Spleen (tissue), 11 donors: ENCODE data around the gene PRKCSH. TPM values are rescaled to one million over a fixed set of nuclear protein-coding genes. Genes with fewer than 3 reads are reported as not detected.

Experiments used
- DNase-seq: peaks from one replicate; pipeline ENCODE4 v3.0.0-alpha.2; 2020
- H3K27ac ChIP-seq, 8 donors: fragments of 200-600 bp; sonication (generic) in 7 of 8; 1 replicate in 4 of 8; 2 replicates in 4 of 8; pipeline versions ENCODE4 v1.5.0 to v1.8.0; 2016 to 2021; ENCODE audit warnings: inconsistent platforms in 4 of 8, mild to moderate bottlenecking in 4 of 8, moderate library complexity in 1 of 8
- H3K27me3 ChIP-seq, 7 donors: fragments of 200-600 bp; sonication (generic) in 6 of 7; replicated peaks in 1 of 7; 1 replicate in 4 of 7; 2 replicates in 3 of 7; pipeline versions ENCODE4 v1.5.0 to v1.8.0; 2016 to 2021; ENCODE audit warnings: inconsistent platforms in 3 of 7, mild to moderate bottlenecking in 1 of 7
- H3K36me3 ChIP-seq, 6 donors: fragments of 200-600 bp; sonication (generic) in 5 of 6; 1 replicate in 4 of 6; 2 replicates in 2 of 6; pipeline versions ENCODE4 v1.5.0 to v1.8.0; 2016 to 2021; ENCODE audit warnings: inconsistent platforms in 2 of 6
- H3K4me1 ChIP-seq, 6 donors: fragments of 200-600 bp; sonication (generic) in 5 of 6; 1 replicate in 3 of 6; 2 replicates in 3 of 6; pipeline versions ENCODE4 v1.5.0 to v1.8.0; 2016 to 2021; ENCODE audit warnings: inconsistent platforms in 3 of 6
- H3K4me3 ChIP-seq, 8 donors: fragments of 200-600 bp; sonication (generic) in 7 of 8; 1 replicate in 4 of 8; 2 replicates in 4 of 8; pipeline versions ENCODE4 v1.5.0 to v1.8.0; 2016 to 2021; ENCODE audit warnings: inconsistent platforms in 4 of 8, mild to moderate bottlenecking in 4 of 8, moderate library complexity in 2 of 8
- H3K9me3 ChIP-seq, 8 donors: fragments of 200-600 bp; sonication (generic) in 7 of 8; 1 replicate in 4 of 8; 2 replicates in 4 of 8; pipeline versions ENCODE4 v1.5.0 to v1.8.0; 2016 to 2021; ENCODE audit warnings: inconsistent platforms in 4 of 8
- POLR2A ChIP-seq, 3 donors: fragments of 450-650 bp; IDR thresholded peaks; one replicate each; pipeline ENCODE4 v1.5.1; 2017; ENCODE audit warnings: antibody characterized with exemption in 3 of 3, mild to moderate bottlenecking in 1 of 3
- POLR2AphosphoS5 ChIP-seq, 3 donors: sonication (generic); formaldehyde crosslinking; IDR thresholded peaks; one replicate each; pipeline ENCODE4 v1.5.1; 2017; ENCODE audit warnings: antibody characterized with exemption in 3 of 3
- WGBS, 5 donors: extraction: QIAGEN DNeasy Blood & Tissue Kit in 3 of 5; methylation state at CpG; one replicate each; pipeline versions ENCODE4 v1.1.5 to v1.1.7; 2013 to 2018; 5-methylcytosine and 5-hydroxymethylcytosine counted together
- intact Hi-C: fragments of 100-400 bp; cut with DNase I; formaldehyde crosslinking; loops from one replicate; pipeline ENCODE4 v1.15.0; 2023; ENCODE audit warnings: low total_unique reads
- polyA plus RNA-seq, 3 donors: library from polyadenylated mRNA; stranded (reverse); fragments of 200-250 nt; gene quantifications; one replicate each; pipeline ENCODE4 v1.2.1, GENCODE V29; 2013
- total RNA-seq, 7 donors: library from RNA; depleted of rRNA in 3 of 7; stranded (reverse); fragments of >200 nt in 3 of 7; fragmentation: NEBNext Ultra II Directional in 4 of 7; extraction: Animal tissue kit (Norgen Biotek cat#: 25700) in 4 of 7; gene quantifications; one replicate each; pipeline versions ENCODE4 v1.1.0 to v1.2.1, GENCODE V29; 2016 to 2021
- TF ChIP-seq, protein P1 (sequence below), 11 experiments: fragments of 200-600 bp in 7 of 11; fragments of 450-650 bp in 4 of 11; sonication (generic) in 4 of 11; IDR thresholded peaks in 8 of 11; conservative IDR thresholded peaks in 3 of 11; 1 replicate in 7 of 11; 2 replicates in 4 of 11; pipeline versions ENCODE4 v1.4.0 to v1.8.0; 2016 to 2021; ENCODE audit warnings: antibody characterized with exemption in 11 of 11, inconsistent platforms in 4 of 11, mild to moderate bottlenecking in 1 of 11
- donor health status: healthy with polysubstance abuse.
- donor health status: DM: no; HTN: no; CAD: no; lungs with moderate emphysema.
- donor health status: DM: no; HTN: no; CAD: no.
- donor health status: Bipolar disorder and iron deficiency.
- donor health status: healthy.
- donor health status: DM: no; HTN: no; CAD: no.
- donor health status: DM: yes; HTN: yes; CAD: no.

The PRKCSH gene
- total and polyA plus RNA-seq, 10 donors: 80.3 to 258 (median 145) TPM

DNA sequence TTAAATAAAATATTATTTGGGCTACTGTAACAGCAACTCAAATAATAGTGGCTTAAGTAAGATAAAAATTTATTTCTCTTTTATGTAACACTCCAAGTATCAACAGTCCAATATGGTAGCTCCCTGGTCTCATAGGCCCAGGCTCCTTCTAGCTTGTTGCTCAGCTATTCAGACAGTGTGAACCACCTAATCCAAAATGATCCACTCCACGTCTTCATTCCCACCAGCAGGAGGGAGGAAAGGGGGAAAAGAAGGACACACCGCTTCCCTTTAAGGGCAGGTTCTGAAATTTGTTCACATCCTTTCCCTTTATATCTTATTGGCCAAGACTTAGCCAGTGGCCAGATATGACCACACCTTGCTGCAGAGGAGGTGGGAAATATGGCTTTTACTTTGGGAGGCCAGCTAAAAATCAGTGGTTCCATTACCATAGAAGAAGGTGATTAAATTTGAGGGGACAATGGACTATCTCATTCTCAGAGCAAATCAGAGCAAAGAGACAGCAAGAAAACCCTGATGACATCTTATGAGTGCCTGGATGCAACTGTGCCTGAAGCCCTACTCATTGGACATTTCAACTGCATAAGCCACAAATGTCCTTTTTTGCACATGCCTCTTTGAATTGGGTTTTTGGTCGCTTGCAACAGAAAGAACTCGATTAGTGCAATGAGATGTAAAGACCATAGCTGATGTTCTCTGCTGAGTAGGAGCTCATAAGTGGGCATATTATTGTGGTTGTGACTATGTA, 44.3 kb upstream of the PRKCSH start:
- Histone ChIP-seq H3K36me3 (peaks cover 0 to 8% (median 0%) of the 10 kb centered on the region in 6 donors), H3K9me3 (peaks cover 0 to 13% (median 8%) of the 10 kb centered on the region in 8 donors), H3K4me3 (no peak overlapping the region), H3K4me1 (peaks cover 0 to 19% (median 12%) of the 10 kb centered on the region in 6 donors), H3K27me3 (no peaks in the 10 kb centered on the region), H3K27ac (no peak overlapping the region)
- no peak for DNase-seq
- intact Hi-C loops: no loop called here
- TF ChIP-seq POLR2A (IDR thresholded peaks at IDR 0.05): no peak
- no peak for TF ChIP-seq POLR2AphosphoS5 (IDR thresholded peaks at IDR 0.05)
- TF ChIP-seq, protein P1, sequence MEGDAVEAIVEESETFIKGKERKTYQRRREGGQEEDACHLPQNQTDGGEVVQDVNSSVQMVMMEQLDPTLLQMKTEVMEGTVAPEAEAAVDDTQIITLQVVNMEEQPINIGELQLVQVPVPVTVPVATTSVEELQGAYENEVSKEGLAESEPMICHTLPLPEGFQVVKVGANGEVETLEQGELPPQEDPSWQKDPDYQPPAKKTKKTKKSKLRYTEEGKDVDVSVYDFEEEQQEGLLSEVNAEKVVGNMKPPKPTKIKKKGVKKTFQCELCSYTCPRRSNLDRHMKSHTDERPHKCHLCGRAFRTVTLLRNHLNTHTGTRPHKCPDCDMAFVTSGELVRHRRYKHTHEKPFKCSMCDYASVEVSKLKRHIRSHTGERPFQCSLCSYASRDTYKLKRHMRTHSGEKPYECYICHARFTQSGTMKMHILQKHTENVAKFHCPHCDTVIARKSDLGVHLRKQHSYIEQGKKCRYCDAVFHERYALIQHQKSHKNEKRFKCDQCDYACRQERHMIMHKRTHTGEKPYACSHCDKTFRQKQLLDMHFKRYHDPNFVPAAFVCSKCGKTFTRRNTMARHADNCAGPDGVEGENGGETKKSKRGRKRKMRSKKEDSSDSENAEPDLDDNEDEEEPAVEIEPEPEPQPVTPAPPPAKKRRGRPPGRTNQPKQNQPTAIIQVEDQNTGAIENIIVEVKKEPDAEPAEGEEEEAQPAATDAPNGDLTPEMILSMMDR (IDR thresholded peaks at IDR 0.05 in 8 of 11, conservative IDR thresholded peaks at IDR 0.05 in 3 of 11): no peak
- 75 to 94% (median 82%) methylated on average over 4 of the region's 4 CpGs for WGBS, 5 donors

DNA sequence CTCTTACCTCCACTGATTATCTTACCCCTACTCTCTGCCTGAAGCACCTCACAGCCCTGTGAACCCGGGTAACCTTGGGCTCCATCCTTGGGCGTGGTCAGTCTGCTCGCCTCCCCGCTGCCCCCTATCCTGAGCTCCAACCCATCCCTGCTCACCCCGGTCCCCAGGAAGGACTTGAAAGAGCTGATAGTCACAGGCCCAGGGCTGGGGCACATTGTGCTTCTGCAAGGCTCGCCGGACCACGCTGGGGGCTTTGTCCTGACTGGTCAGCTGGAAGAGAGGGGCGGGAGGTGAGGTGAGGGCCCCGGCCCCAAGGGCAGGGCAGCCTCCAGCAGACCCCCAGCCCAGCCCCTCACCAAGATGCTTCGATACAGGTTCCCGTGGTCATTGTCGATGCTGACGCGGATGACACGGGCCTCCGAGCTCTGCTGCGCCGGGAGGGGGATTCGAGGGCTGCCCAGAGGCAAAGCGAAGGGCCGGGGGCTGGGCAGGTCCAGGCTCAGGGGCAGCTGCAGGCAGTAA, 38.3 kb upstream of the PRKCSH start:
- Histone ChIP-seq H3K4me1 (no peaks in the 10 kb centered on the region), H3K4me3 (no peak overlapping the region), H3K36me3 (peaks cover 0 to 39% (median 0%) of the 10 kb centered on the region in 6 donors), H3K27ac (no peak overlapping the region), H3K9me3 (no peaks in the 10 kb centered on the region), H3K27me3 (no peaks in the 10 kb centered on the region)
- TF ChIP-seq, protein P1 (IDR thresholded peaks at IDR 0.05 in 8 of 11, conservative IDR thresholded peaks at IDR 0.05 in 3 of 11): no peak
- TF ChIP-seq POLR2A (IDR thresholded peaks at IDR 0.05) (no peak), POLR2AphosphoS5 (IDR thresholded peaks at IDR 0.05) (no peak)
- intact Hi-C loops: no loop called here
- WGBS, 5 donors: 82 to 93% (median 88%) methylated on average over 5 to 22 of the region's 22 CpGs
- no peak for DNase-seq

DNA sequence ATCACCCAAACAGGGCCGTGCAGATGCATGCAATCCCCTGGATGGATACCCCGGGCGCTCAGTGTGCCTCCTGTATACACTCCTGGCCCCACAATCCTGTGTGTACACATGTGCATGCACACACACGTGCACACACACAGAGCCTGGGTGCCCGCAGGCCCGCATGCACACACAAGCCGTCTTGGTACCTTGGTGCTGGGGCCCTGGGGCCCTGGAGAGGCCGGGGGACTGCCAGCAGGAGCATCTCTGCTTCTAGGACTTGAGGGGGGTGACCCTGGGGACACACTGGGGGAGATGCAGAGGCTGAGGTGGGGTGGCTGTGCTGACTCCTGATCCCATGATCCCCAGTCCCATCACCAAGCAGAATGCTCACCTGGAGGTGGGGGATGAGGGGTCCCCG, 35.8 kb upstream of the PRKCSH start:
- Histone ChIP-seq H3K4me3 (no peak overlapping the region), H3K4me1 (peaks cover 0 to 8% (median under 1%) of the 10 kb centered on the region in 6 donors), H3K27ac (no peak overlapping the region), H3K9me3 (no peaks in the 10 kb centered on the region), H3K27me3 (no peaks in the 10 kb centered on the region), H3K36me3 (peaks cover 0 to 39% (median 0%) of the 10 kb centered on the region in 6 donors)
- TF ChIP-seq, protein P1 (IDR thresholded peaks at IDR 0.05 in 8 of 11, conservative IDR thresholded peaks at IDR 0.05 in 3 of 11): no peak
- TF ChIP-seq POLR2AphosphoS5 (IDR thresholded peaks at IDR 0.05): no peak
- no peak for TF ChIP-seq POLR2A (IDR thresholded peaks at IDR 0.05)
- DNase-seq: no peak
- 74 to 97% (median 90%) methylated on average over 3 to 9 of the region's 9 CpGs for WGBS, 5 donors
- intact Hi-C loops: no loop called here

DNA sequence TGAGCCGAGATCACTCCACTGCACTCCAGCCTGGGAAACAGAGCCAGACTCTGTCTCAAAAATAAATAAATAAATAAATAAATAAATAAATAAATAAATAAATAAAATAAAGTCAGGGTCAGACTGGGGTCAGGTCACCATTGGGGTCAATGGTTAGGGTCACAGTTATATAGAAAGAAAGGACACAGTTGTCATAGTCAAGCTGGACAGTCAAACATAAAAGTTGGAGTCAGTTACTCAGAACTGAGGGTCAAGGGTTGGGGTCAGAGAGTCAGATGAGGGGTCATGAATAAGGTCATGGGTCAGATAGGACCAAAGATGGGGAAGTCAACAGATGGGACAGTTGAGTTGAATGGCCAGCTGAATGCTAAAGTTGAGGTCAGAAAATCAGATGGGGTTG, 34.6 kb upstream of the PRKCSH start:
- H3K9me3 ChIP-seq: no peaks in the 10 kb centered on the region
- no peak for DNase-seq
- H3K4me3 ChIP-seq: no peak overlapping the region
- H3K27ac ChIP-seq: no peak overlapping the region
- WGBS, 5 donors: 75 to 94% (median 83%) methylated on average over 1 of the region's 1 CpG
- H3K4me1 ChIP-seq: peaks cover 0 to 18% (median 4%) of the 10 kb centered on the region in 6 donors
- H3K27me3 ChIP-seq: peaks cover 0 to under 1% (median 0%) of the 10 kb centered on the region in 7 donors
- intact Hi-C loops: no loop called here
- TF ChIP-seq, protein P1 (IDR thresholded peaks at IDR 0.05 in 8 of 11, conservative IDR thresholded peaks at IDR 0.05 in 3 of 11): no peak
- no peak for TF ChIP-seq POLR2AphosphoS5 (IDR thresholded peaks at IDR 0.05)
- peaks cover 0 to 38% (median 0%) of the 10 kb centered on the region in 6 donors for H3K36me3 ChIP-seq
